LNCAP (cell line): Measurements from ENCODE around the gene PPAT.

Source experiments
- TF ChIP-seq, protein P1 (sequence below): fragments of 450-650 bp; IDR thresholded peaks from 2 replicates; pipeline ENCODE4 v1.5.1; 2017; ENCODE audit warnings: mild to moderate bottlenecking

Gene PPAT

DNA sequence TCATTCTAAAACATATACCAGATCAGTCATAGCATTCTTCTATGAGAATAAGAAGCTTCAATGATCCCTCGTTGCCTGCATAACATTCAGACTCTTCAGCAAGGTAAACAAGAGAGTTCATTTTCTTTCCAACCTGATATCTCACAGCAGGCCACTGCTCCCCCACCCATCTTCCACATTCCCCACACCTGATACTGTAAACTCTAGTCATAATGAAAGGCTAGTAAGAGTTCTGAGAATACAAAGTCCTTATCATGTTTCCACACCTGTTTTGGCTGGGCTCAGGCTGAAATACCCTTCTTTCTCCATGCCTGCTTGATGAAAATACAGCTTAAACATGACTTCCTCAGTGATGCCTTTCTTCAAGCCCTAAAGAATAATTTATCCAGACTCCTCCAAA, 45.9 kb downstream of the PPAT start:
- TF ChIP-seq, protein P1, sequence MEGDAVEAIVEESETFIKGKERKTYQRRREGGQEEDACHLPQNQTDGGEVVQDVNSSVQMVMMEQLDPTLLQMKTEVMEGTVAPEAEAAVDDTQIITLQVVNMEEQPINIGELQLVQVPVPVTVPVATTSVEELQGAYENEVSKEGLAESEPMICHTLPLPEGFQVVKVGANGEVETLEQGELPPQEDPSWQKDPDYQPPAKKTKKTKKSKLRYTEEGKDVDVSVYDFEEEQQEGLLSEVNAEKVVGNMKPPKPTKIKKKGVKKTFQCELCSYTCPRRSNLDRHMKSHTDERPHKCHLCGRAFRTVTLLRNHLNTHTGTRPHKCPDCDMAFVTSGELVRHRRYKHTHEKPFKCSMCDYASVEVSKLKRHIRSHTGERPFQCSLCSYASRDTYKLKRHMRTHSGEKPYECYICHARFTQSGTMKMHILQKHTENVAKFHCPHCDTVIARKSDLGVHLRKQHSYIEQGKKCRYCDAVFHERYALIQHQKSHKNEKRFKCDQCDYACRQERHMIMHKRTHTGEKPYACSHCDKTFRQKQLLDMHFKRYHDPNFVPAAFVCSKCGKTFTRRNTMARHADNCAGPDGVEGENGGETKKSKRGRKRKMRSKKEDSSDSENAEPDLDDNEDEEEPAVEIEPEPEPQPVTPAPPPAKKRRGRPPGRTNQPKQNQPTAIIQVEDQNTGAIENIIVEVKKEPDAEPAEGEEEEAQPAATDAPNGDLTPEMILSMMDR: no peak

DNA sequence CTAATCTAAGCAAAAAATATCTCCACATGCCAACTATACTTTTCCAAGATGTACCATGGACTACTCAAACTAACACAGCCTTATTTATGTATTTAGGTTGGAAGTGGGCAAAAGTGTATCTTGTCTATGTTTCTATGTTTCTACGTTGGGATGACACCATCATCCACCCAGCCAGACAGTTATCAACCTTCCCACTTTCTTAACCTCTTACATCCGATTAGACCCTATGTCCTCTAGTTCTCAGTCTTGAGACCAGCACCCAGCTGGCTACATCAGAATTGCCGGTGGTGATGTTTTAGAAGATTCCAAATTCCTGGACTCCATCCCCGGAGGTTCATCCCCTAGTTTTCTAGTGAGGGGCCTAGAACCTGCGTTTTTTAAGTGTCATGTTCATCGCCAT, 47.1 kb downstream of the PPAT start:
- TF ChIP-seq, protein P1: no peak

DNA sequence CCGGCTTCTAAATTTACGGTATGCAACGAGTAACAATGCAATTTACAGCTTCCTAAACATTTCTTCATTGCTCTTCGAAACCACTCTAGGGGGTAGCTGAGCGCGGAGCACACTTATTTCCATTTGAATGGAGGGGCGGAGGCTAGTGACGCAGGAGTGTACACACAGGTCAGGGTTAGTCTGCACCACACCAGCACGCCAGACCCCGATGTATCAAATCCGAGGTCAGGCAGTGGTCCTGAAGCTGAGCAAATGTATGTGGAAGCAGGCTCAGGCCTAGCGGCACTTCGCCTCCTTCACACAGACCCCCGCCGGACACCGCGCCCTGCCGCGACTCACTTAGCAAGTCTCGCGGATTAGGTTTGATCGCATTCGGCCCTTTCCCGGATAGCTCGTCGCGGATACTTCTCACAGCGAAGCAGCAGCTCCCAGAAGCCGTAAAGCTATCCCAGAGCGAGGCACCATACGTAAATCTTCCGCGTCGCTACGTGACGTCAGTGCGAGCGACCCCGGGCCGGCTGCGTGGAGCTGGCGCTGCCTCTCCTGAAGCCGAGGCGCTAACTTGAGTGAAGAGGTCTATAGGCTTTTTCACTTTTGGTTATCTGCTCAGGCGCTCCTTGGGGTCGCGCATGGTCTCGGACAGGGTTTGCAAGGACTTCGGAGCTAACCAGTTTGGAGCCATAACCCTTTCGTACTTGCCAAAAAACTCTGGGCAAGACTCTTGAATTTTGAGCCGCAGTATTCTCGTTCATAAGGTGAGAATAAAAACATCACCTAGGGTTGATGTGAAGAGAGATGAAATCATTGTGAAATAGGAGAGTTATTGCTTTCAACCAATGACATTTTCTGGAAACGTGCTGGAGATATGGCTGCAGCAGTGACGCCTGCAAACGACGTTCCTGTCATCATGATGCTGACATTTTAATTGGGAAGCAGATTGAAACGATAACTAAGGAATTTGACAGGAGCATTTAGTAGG, 48.1 kb downstream of the PPAT start, which contains the start of gene AASDH:
Gene AASDH, minus strand, starts transcription at position 469 of the 979 bp plus-strand sequence. CDS start 3,192 bp downstream, outside the sequence.
- TF ChIP-seq, protein P1: no peak

DNA sequence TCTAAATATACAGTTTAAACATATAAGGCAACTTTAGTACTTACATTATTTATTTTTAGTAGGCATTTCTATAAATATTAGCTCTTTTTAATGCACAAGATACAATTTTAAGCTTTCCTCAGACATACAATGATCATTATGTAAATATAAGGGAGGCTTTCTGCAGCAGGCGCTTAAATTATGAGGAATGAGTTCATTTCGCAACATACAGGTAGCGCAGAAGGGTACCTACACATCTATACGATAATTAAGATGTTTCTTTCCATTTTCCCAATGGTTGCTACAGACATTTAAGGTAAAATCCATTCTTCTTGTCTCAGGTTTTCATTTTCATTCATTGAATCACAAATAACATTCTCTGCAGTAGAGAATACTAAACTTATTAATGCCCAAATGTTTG, 49.3 kb downstream of the PPAT start:
- TF ChIP-seq, protein P1: no peak

DNA sequence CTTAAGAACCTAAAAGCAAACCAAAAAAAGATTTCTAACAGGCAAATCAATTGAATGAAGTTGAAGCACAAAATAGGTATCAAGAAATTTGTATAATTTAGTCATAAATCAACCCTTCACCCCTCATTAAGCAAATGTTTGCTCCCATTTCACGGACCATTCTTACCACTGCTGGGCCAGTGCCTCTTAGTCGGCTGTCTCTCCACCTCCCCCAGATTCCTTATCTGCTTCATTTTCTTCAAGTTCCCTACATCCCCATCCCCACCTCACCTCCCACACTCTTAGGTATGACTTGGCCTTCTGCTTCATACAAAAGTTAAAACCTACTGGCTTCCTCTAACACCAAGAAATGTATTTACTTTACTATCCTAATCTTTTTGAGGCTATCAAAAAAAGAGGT, 60.0 kb downstream of the PPAT start:
- TF ChIP-seq, protein P1: no peak

DNA sequence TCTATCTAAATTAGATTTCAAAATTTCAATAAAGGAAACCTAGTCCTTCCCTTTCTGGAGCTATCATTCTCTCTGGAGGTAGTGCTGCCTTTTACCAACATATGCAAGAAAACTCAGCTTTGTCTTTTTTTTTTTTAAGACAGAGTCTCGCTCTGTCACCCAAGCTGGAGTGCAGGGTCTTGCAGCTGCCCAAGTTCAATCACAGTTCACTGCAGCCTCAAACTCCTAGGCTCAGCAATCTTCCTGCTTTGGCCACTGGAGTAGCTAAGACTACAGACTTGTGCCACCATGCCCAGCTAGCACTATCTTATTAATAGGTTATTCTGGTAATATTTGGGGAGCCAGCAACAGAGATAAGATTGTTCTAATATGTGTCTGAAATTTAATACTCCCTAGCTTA, 60.5 kb downstream of the PPAT start:
- TF ChIP-seq, protein P1: no peak

DNA sequence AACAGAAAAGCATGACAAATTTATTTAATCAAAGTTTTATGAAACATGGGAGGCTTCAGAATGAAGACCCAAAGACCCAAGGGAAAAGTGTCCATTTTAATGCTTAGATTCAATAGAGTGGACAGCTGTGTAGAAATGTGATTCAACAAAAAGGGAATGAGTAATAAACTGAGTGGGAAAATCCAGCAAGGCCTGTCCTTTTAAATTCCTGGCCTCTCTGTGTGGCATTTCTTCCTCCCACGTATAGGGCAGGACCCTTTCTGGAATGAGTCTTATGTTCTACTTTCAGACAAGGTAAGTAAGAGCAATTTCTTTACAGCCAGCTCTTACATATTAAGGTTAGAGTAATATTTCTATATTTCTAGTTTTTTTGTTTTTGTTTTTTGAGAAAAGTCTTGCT, 62.6 kb downstream of the PPAT start:
- TF ChIP-seq, protein P1: no peak
